Neural cell (in vitro differentiated cells): Measurements from ENCODE around the gene DNMBP. TPM values are rescaled to one million over a fixed set of nuclear protein-coding genes. Genes with fewer than 3 reads are reported as not detected.

Experiments
- H2AFZ ChIP-seq: fragments of 200-600, 300-800 bp; sonication (generic), shearing (Covaris generic); 2 replicates; pipeline ENCODE4 v1.6.0; 2014; ENCODE audit warnings: low read depth, mild to moderate bottlenecking, antibody characterized with exemption, low read length, moderate library complexity
- H3F3A ChIP-seq: fragments of 200-600 bp; shearing (Covaris generic); 2 replicates; pipeline ENCODE4 v1.6.1; 2016; ENCODE audit warnings: mild to moderate bottlenecking, moderate library complexity, mixed read lengths, antibody characterized with exemption, low read length; ENCODE audit not compliant: insufficient read depth, poor library complexity, severe bottlenecking
- H3K27ac ChIP-seq: fragments of 200-600, 300-800 bp; sonication (generic), shearing (Covaris generic); 2 replicates; pipeline ENCODE4 v1.5.1; 2014; ENCODE audit warnings: mild to moderate bottlenecking, low read length, moderate library complexity
- H3K27me3 ChIP-seq: fragments of 300-800, 200-600 bp; sonication (generic), shearing (Covaris generic); 2 replicates; pipeline ENCODE4 v1.6.0; 2014; ENCODE audit warnings: mild to moderate bottlenecking, low read depth, low read length, moderate library complexity; ENCODE audit not compliant: insufficient read depth
- H3K36me3 ChIP-seq: fragments of 300-800, 200-600 bp; sonication (generic), shearing (Covaris generic); 2 replicates; pipeline ENCODE4 v1.5.1; 2014; ENCODE audit warnings: mild to moderate bottlenecking, antibody characterized with exemption, low read length, moderate library complexity; ENCODE audit not compliant: insufficient read depth
- H3K4me2 ChIP-seq: fragments of 300-800, 200-600 bp; sonication (generic), shearing (Covaris generic); 2 replicates; pipeline ENCODE4 v1.6.0; 2014; ENCODE audit warnings: mild to moderate bottlenecking, low read length
- H3K4me3 ChIP-seq: fragments of 300-800, 200-600 bp; sonication (generic), shearing (Covaris generic); 2 replicates; pipeline ENCODE4 v1.5.1; 2014; ENCODE audit warnings: mild to moderate bottlenecking, low read length, moderate library complexity
- H3K79me2 ChIP-seq: fragments of 200-600 bp; shearing (Covaris generic); replicated peaks from 2 replicates; pipeline ENCODE4 v1.6.0; 2014; ENCODE audit warnings: mild to moderate bottlenecking, low read length, moderate library complexity; ENCODE audit not compliant: insufficient read depth
- H3K9ac ChIP-seq: fragments of 300-800, 200-600 bp; sonication (generic), shearing (Covaris generic); 2 replicates; pipeline ENCODE4 v1.6.1; 2016; ENCODE audit warnings: mild to moderate bottlenecking, low read length, mixed read lengths
- H3K9me2 ChIP-seq: fragments of 200-600 bp; shearing (Covaris generic); 2 replicates; pipeline ENCODE4 v1.6.1; 2016; ENCODE audit warnings: mild to moderate bottlenecking, low read length, mixed read lengths; ENCODE audit not compliant: insufficient read depth
- H3K9me3 ChIP-seq: fragments of 200-600, 300-800 bp; sonication (generic), shearing (Covaris generic); 2 replicates; pipeline ENCODE4 v1.6.1; 2016; ENCODE audit warnings: mild to moderate bottlenecking, mixed run types, low read length, moderate library complexity, mixed read lengths
- H4K20me1 ChIP-seq: fragments of 200-600 bp; shearing (Covaris generic); 2 replicates; pipeline ENCODE4 v1.6.1; 2016; ENCODE audit warnings: mild to moderate bottlenecking, mixed run types; ENCODE audit not compliant: insufficient read depth
- CTCF ChIP-seq: fragments of 450-650 bp; IDR thresholded peaks from 2 replicates; pipeline ENCODE4 v1.5.1; 2014; ENCODE audit warnings: antibody characterized with exemption, mild to moderate bottlenecking, moderate library complexity; ENCODE audit not compliant: poor library complexity, severe bottlenecking
- EP300 ChIP-seq: fragments of 450-650 bp; conservative IDR thresholded peaks from 2 replicates; pipeline ENCODE4 v1.6.1; 2014; ENCODE audit warnings: antibody characterized with exemption, mild to moderate bottlenecking, moderate library complexity; ENCODE audit not compliant: poor library complexity, severe bottlenecking
- EZH2 ChIP-seq: fragments of 200-600, 300-800 bp; shearing (Covaris generic), sonication (generic); IDR thresholded peaks from 2 replicates; pipeline ENCODE4 v1.6.1; 2014; ENCODE audit warnings: antibody characterized with exemption, low read length, borderline replicate concordance, mild to moderate bottlenecking; ENCODE audit not compliant: insufficient read depth, poor library complexity, severe bottlenecking
- MXI1 ChIP-seq: fragments of 450-650 bp; conservative IDR thresholded peaks from 2 replicates; pipeline ENCODE4 v1.6.1; 2014; ENCODE audit warnings: antibody characterized with exemption, mild to moderate bottlenecking; ENCODE audit not compliant: poor library complexity, severe bottlenecking
- POLR2AphosphoS5 ChIP-seq: IDR thresholded peaks from 2 replicates; pipeline ENCODE4 v1.6.1; 2012
- RAD21 ChIP-seq: fragments of 450-650 bp; conservative IDR thresholded peaks from 2 replicates; pipeline ENCODE4 v1.6.1; 2014; ENCODE audit warnings: antibody characterized with exemption, mild to moderate bottlenecking, moderate library complexity
- REST ChIP-seq: IDR thresholded peaks from 2 replicates; pipeline ENCODE4 v1.6.1; 2012; ENCODE audit warnings: borderline replicate concordance
- TAF1 ChIP-seq: IDR thresholded peaks from 2 replicates; pipeline ENCODE4 v1.6.1; 2012; ENCODE audit warnings: low read depth
- polyA plus RNA-seq: library from polyadenylated mRNA; depleted of rRNA; stranded (reverse); fragments of >200 nt; gene quantifications from 2 replicates; pipeline ENCODE4 v1.2.3, GENCODE V29; 2014

DNMBP gene
- polyA plus RNA-seq, 1 donor from 2014 or later, result 2.3 TPM

GRCh38 chr10:99850767-99851340 is 158.9 kb downstream of the DNMBP start:
- no peak overlapping the region for H2AFZ ChIP-seq

GRCh38 chr10:99850021-99850766 is 159.6 kb downstream of the DNMBP start:
- no peaks in the 10 kb centered on the region for H3K36me3 ChIP-seq
- no peaks in the 10 kb centered on the region for H3F3A ChIP-seq
- H3K4me3 ChIP-seq, result no peak overlapping the region
- no peaks in the 10 kb centered on the region for H4K20me1 ChIP-seq
- H3K9me3 ChIP-seq, result no peaks in the 10 kb centered on the region
- H3K4me2 ChIP-seq, result no peak overlapping the region
- H3K79me2 ChIP-seq, result no peaks in the 10 kb centered on the region
- H3K9me2 ChIP-seq, result no peaks in the 10 kb centered on the region
- H3K27ac ChIP-seq, result no peak overlapping the region
- no peak overlapping the region for H2AFZ ChIP-seq
- H3K9ac ChIP-seq, result no peak overlapping the region
- H3K27me3 ChIP-seq, result no peaks in the 10 kb centered on the region
- TF ChIP-seq EP300 (no peak), RAD21 (no peak), TAF1 (no peak), POLR2AphosphoS5 (no peak), MXI1 (no peak), CTCF (no peak)

More at GRCh38 chr10:99850767-99851340, 158.9 kb downstream of the DNMBP start:
- H3K27ac ChIP-seq, result no peak overlapping the region
- no peaks in the 10 kb centered on the region for H3K9me3 ChIP-seq
- no peaks in the 10 kb centered on the region for H3K36me3 ChIP-seq
- no peak overlapping the region for H3K4me3 ChIP-seq
- TF ChIP-seq POLR2AphosphoS5 (no peak), EZH2 (no peak), CTCF (no peak), REST (no peak), MXI1 (no peak), EP300 (no peak)
- no peaks in the 10 kb centered on the region for H3F3A ChIP-seq
- H3K9me2 ChIP-seq, result no peaks in the 10 kb centered on the region
- no peak overlapping the region for H3K9ac ChIP-seq
- H3K79me2 ChIP-seq, result no peaks in the 10 kb centered on the region
- H4K20me1 ChIP-seq, result no peaks in the 10 kb centered on the region
- no peak overlapping the region for H3K4me2 ChIP-seq
- no peaks in the 10 kb centered on the region for H3K27me3 ChIP-seq
